ENCODE measurements around the gene NUP93.

DNA sequence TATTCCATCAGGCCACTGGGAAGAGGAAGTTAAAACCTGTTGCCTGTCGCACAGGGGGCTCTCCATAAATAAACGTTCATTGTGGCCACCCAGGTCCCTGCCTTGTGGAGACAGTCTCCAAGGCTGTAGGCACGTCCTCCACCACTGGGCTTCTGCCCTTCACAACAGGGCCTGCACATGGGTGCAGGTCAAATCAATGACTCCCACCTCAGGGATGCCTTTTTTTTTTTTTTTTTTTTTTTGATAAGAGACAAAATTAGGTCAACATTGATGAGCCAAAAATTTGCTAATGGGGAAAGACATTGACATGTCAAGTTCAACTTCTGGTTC is 122.4 kb downstream of the NUP93 start:
- no peak for TF ChIP-seq EZH2 (optimal IDR thresholded peaks at IDR 0.05; ENCODE audit: low read depth, low read length)
- TF ChIP-seq, protein P1, sequence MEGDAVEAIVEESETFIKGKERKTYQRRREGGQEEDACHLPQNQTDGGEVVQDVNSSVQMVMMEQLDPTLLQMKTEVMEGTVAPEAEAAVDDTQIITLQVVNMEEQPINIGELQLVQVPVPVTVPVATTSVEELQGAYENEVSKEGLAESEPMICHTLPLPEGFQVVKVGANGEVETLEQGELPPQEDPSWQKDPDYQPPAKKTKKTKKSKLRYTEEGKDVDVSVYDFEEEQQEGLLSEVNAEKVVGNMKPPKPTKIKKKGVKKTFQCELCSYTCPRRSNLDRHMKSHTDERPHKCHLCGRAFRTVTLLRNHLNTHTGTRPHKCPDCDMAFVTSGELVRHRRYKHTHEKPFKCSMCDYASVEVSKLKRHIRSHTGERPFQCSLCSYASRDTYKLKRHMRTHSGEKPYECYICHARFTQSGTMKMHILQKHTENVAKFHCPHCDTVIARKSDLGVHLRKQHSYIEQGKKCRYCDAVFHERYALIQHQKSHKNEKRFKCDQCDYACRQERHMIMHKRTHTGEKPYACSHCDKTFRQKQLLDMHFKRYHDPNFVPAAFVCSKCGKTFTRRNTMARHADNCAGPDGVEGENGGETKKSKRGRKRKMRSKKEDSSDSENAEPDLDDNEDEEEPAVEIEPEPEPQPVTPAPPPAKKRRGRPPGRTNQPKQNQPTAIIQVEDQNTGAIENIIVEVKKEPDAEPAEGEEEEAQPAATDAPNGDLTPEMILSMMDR (IDR thresholded peaks at IDR 0.05; ENCODE audit: low read length): no peak

Measured in MM.1S (cell line).